HEK293 (cell line): ENCODE data around the gene BOC.

Experiments
- CTCF ChIA-PET: fragments of 350-600 bp; formaldehyde crosslinking; extraction: SDS; loops from one replicate; lab custom pipeline; 2021; ENCODE audit warnings: antibody characterized with exemption; lab: Yijun Ruan, JAX
- POLR2A ChIA-PET: fragments of 300-600 bp; formaldehyde crosslinking; extraction: SDS; loops from one replicate; lab custom pipeline; 2020; ENCODE audit warnings: antibody characterized with exemption, inconsistent platforms; lab: Yijun Ruan, JAX
- H3K27ac ChIP-seq: fragments of 200-500 bp; sonication (Bioruptor generic); 2 replicates; pipeline ENCODE4 v1.5.1; 2014; ENCODE audit warnings: low read depth, low read length, control low read depth, inconsistent platforms; ENCODE audit errors: extremely low read depth
- H3K36me3 ChIP-seq, 2 experiments: fragments of 200-500 bp in 1 of 2; sonication (Bioruptor generic) in 1 of 2; 1 replicate in 1 of 2; 2 replicates in 1 of 2; pipeline ENCODE4 v1.5.1; 2014 to 2017; ENCODE audit warnings: inconsistent platforms in 2 of 2, low read length in 2 of 2; ENCODE audit not compliant: control insufficient read depth in 2 of 2, insufficient read depth in 1 of 2
- H3K4me1 ChIP-seq: fragments of 200-500 bp; sonication (Bioruptor generic); 2 replicates; pipeline ENCODE4 v1.5.1; 2014; ENCODE audit warnings: mild to moderate bottlenecking, low read length, inconsistent platforms; ENCODE audit not compliant: control insufficient read depth, insufficient read depth
- H3K4me3 ChIP-seq: 2 replicates; pipeline ENCODE4 v1.5.1; 2011; ENCODE audit warnings: low read depth, mild to moderate bottlenecking, control low read depth, low read length, moderate library complexity
- H3K9me3 ChIP-seq: fragments of 200-500 bp; sonication (Bioruptor generic); 2 replicates; pipeline ENCODE4 v1.5.1; 2014; ENCODE audit warnings: low read depth, low read length, inconsistent platforms; ENCODE audit not compliant: control insufficient read depth, insufficient read depth
- KLF16 ChIP-seq: fragments of 450-650 bp; formaldehyde crosslinking; IDR thresholded peaks from 2 replicates; pipeline ENCODE4 v1.5.1; 2017; ENCODE audit warnings: missing biosample characterization, missing genetic modification characterization
- SETDB1 ChIP-seq: IDR thresholded peaks from one replicate; pipeline ENCODE4 v1.6.1; 2017; ENCODE audit warnings: mild to moderate bottlenecking, low read length, moderate library complexity, mixed read lengths; ENCODE audit not compliant: insufficient read length
- ZBTB1 ChIP-seq: fragments of 450-650 bp; formaldehyde crosslinking; IDR thresholded peaks from 2 replicates; pipeline ENCODE4 v1.5.1; 2016; ENCODE audit warnings: missing biosample characterization, missing genetic modification characterization
- ZNF112 ChIP-seq: fragments of 450-650 bp; formaldehyde crosslinking; IDR thresholded peaks from 2 replicates; pipeline ENCODE4 v1.5.0; 2017; ENCODE audit warnings: missing biosample characterization, missing genetic modification characterization
- ZNF132 ChIP-seq: fragments of 450-650 bp; formaldehyde crosslinking; IDR thresholded peaks from 2 replicates; pipeline ENCODE4 v1.5.1; 2017; ENCODE audit warnings: missing biosample characterization, missing genetic modification characterization, borderline replicate concordance
- ZNF174 ChIP-seq: fragments of 450-650 bp; formaldehyde crosslinking; IDR thresholded peaks from 2 replicates; pipeline ENCODE4 v1.5.0; 2017; ENCODE audit warnings: missing biosample characterization, mild to moderate bottlenecking, missing genetic modification characterization
- ZNF214 ChIP-seq: fragments of 450-650 bp; formaldehyde crosslinking; IDR thresholded peaks from 2 replicates; pipeline ENCODE4 v1.5.1; 2017; ENCODE audit warnings: missing biosample characterization, mild to moderate bottlenecking, missing genetic modification characterization, borderline replicate concordance
- ZNF274 ChIP-seq, 2 experiments: fragments of 200-500 bp in 1 of 2; fragments of 450-650 bp in 1 of 2; sonication (Bioruptor generic) in 1 of 2; formaldehyde crosslinking in 1 of 2; IDR thresholded peaks; 2 replicates each; pipeline versions ENCODE4 v1.5.1 to v1.6.1; 2014 to 2016; ENCODE audit warnings: borderline replicate concordance in 1 of 2, inconsistent platforms in 1 of 2, low read length in 1 of 2, missing biosample characterization in 1 of 2, missing genetic modification characterization in 1 of 2
- ZNF404 ChIP-seq: fragments of 450-650 bp; formaldehyde crosslinking; IDR thresholded peaks from 2 replicates; pipeline ENCODE4 v1.5.1; 2017; ENCODE audit warnings: missing biosample characterization, missing genetic modification characterization
- ZNF473 ChIP-seq: fragments of 450-650 bp; formaldehyde crosslinking; IDR thresholded peaks from 2 replicates; pipeline ENCODE4 v1.5.1; 2017; ENCODE audit warnings: missing biosample characterization, missing genetic modification characterization
- ZNF48 ChIP-seq: fragments of 450-650 bp; formaldehyde crosslinking; IDR thresholded peaks from 2 replicates; pipeline ENCODE4 v1.5.1; 2016; ENCODE audit warnings: missing biosample characterization, missing genetic modification characterization
- ZNF530 ChIP-seq: fragments of 450-650 bp; formaldehyde crosslinking; IDR thresholded peaks from 2 replicates; pipeline ENCODE4 v1.5.1; 2016; ENCODE audit warnings: low read depth, missing biosample characterization, missing genetic modification characterization
- ZNF555 ChIP-seq: fragments of 450-650 bp; formaldehyde crosslinking; conservative IDR thresholded peaks from 2 replicates; pipeline ENCODE4 v1.5.1; 2017; ENCODE audit warnings: missing biosample characterization, mild to moderate bottlenecking, missing genetic modification characterization, inconsistent platforms
- ZNF561 ChIP-seq: fragments of 450-650 bp; IDR thresholded peaks from 2 replicates; pipeline ENCODE4 v1.5.1; 2018; ENCODE audit warnings: missing biosample characterization, missing genetic modification characterization, borderline replicate concordance
- ZNF585B ChIP-seq: fragments of 450-650 bp; formaldehyde crosslinking; IDR thresholded peaks from 2 replicates; pipeline ENCODE4 v1.5.1; 2016; ENCODE audit warnings: missing biosample characterization, missing genetic modification characterization
- ZNF621 ChIP-seq: fragments of 450-650 bp; formaldehyde crosslinking; IDR thresholded peaks from 2 replicates; pipeline ENCODE4 v1.5.1; 2017; ENCODE audit warnings: missing biosample characterization, missing genetic modification characterization
- ZNF791 ChIP-seq: fragments of 450-650 bp; formaldehyde crosslinking; IDR thresholded peaks from 2 replicates; pipeline ENCODE4 v1.5.1; 2016; ENCODE audit warnings: missing biosample characterization, missing genetic modification characterization
- ZXDB ChIP-seq: fragments of 450-650 bp; formaldehyde crosslinking; IDR thresholded peaks from 2 replicates; pipeline ENCODE4 v1.5.1; 2016; ENCODE audit warnings: missing biosample characterization, missing genetic modification characterization
- TF ChIP-seq, protein P1 (sequence below): fragments of 450-650 bp; IDR thresholded peaks from 2 replicates; pipeline ENCODE4 v1.5.1; 2018; ENCODE audit warnings: missing biosample characterization, mild to moderate bottlenecking, missing genetic modification characterization
- TF ChIP-seq, protein P2 (sequence below): fragments of 450-650 bp; formaldehyde crosslinking; IDR thresholded peaks from 2 replicates; pipeline ENCODE4 v1.5.1; 2016; ENCODE audit warnings: missing biosample characterization, missing genetic modification characterization
- TF ChIP-seq, protein P3 (sequence below): fragments of 450-650 bp; formaldehyde crosslinking; IDR thresholded peaks from 2 replicates; pipeline ENCODE4; 2016; ENCODE audit warnings: missing biosample characterization, missing genetic modification characterization

The BOC gene

DNA sequence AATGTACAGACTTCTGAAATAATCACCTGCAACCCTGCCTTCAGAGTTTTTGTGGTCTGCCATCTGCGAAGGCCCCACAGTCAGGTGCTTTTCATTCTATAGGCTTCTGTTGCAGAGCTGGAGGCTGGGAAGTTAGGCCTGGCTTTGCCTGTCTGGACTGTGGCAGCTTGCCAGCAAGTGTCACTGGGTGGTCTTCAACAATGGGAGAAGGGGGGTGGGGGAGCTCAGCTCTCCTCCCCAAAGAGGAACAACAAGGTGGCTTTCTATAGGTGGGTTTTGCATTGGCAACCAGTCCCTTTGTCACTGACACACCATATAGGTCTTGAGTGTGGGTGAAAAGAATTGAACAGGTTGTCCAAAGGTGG is 7.3 kb downstream of the BOC start (continued):
- TF ChIP-seq, protein P1, sequence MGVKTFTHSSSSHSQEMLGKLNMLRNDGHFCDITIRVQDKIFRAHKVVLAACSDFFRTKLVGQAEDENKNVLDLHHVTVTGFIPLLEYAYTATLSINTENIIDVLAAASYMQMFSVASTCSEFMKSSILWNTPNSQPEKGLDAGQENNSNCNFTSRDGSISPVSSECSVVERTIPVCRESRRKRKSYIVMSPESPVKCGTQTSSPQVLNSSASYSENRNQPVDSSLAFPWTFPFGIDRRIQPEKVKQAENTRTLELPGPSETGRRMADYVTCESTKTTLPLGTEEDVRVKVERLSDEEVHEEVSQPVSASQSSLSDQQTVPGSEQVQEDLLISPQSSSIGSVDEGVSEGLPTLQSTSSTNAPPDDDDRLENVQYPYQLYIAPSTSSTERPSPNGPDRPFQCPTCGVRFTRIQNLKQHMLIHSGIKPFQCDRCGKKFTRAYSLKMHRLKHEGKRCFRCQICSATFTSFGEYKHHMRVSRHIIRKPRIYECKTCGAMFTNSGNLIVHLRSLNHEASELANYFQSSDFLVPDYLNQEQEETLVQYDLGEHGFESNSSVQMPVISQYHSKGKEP (tag by site-specific recombination) = no peak
- TF ChIP-seq, protein P2, sequence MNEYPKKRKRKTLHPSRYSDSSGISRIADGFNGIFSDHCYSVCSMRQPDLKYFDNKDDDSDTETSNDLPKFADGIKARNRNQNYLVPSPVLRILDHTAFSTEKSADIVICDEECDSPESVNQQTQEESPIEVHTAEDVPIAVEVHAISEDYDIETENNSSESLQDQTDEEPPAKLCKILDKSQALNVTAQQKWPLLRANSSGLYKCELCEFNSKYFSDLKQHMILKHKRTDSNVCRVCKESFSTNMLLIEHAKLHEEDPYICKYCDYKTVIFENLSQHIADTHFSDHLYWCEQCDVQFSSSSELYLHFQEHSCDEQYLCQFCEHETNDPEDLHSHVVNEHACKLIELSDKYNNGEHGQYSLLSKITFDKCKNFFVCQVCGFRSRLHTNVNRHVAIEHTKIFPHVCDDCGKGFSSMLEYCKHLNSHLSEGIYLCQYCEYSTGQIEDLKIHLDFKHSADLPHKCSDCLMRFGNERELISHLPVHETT (tag by site-specific recombination) = no peak
- no peak for TF ChIP-seq ZNF791 (tag by site-specific recombination)
- TF ChIP-seq, protein P3, sequence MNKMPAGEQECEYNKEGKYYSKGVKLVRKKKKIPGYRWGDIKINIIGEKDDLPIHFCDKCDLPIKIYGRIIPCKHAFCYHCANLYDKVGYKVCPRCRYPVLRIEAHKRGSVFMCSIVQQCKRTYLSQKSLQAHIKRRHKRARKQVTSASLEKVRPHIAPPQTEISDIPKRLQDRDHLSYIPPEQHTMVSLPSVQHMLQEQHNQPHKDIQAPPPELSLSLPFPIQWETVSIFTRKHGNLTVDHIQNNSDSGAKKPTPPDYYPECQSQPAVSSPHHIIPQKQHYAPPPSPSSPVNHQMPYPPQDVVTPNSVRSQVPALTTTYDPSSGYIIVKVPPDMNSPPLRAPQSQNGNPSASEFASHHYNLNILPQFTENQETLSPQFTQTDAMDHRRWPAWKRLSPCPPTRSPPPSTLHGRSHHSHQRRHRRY (tag by site-specific recombination) = no peak
- no peak for TF ChIP-seq ZNF132 (tag by site-specific recombination)
- TF ChIP-seq ZNF214 (tag by site-specific recombination) = no peak

DNA sequence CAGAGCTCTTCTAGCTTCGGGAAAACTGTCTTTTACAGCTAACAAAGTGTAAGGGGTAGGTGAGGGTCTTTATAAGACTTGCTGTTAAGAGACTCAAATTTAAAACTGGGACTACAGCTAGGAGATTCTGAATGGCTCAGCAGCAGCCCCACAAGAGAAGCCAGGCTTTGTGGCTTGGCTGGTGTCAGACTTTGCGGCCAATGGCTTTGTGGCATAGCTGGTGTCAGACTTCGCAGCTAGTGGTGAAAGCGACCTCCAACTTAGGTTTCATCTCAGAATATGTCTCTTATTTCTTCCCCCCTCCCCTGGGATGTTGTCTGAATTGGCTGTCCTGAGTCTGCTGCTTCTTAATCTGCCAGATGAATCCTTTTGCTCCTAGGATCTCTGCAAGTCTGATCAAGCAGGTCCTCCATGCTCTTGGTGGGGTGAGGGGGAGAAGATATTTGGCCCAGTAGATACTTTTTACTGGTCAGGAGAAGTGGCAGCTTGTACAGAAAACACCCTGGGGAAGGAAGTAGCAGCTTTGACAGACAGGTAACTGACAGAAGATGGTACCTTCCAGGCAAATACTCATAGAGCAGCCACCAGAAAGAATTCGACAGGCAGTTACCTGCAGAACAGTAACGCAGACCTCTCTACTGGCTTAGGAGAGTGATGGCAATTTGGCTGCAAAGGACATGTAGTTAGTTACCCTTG is 8.4 kb downstream of the BOC start:
- no peak overlapping the region for H3K4me3 ChIP-seq
- ChIA-PET CTCF (interaction anchor here (0.6 kb wide), 1 partner anchor 160 kb away, joined by 4 read pairs; no protein-coding TSS in a partner anchor), POLR2A (interaction anchor here (1.0 kb wide), 1 partner anchor 9 kb away, joined by 3 read pairs; the partner anchor contains the start of gene BOC)
- H3K27ac ChIP-seq = no peak overlapping the region
- no peaks in the 10 kb centered on the region for H3K9me3 ChIP-seq
- peaks cover 0 to 46% of the 10 kb centered on the region in 2 experiments; a peak in 2 of 3 replicates for H3K36me3 ChIP-seq
- TF ChIP-seq, protein P2 (tag by site-specific recombination) = no peak
- TF ChIP-seq ZNF112 = no peak
- TF ChIP-seq ZNF561 (tag by site-specific recombination) = no peak
- TF ChIP-seq ZNF174 (tag by site-specific recombination) = no peak
- TF ChIP-seq ZBTB1 (tag by site-specific recombination) = no peak
- no peak for TF ChIP-seq ZNF585B (tag by site-specific recombination)
- no peak for TF ChIP-seq ZNF473 (tag by site-specific recombination)
- TF ChIP-seq ZNF274 (IDR thresholded peaks at IDR 0.05; ENCODE audit: low read length) = no peak
- TF ChIP-seq ZNF274 (tag by site-specific recombination; IDR thresholded peaks at IDR 0.05; ENCODE audit: borderline replicate concordance) = no peak
- TF ChIP-seq ZNF621 (tag by site-specific recombination) = no peak
- no peak for TF ChIP-seq ZNF530 (tag by site-specific recombination)
- TF ChIP-seq KLF16 = no peak
- no peak for TF ChIP-seq ZNF404 (tag by site-specific recombination)
- no peak for TF ChIP-seq ZXDB (tag by site-specific recombination)
- no peak for TF ChIP-seq SETDB1
- TF ChIP-seq ZNF48 (tag by site-specific recombination) = no peak
- TF ChIP-seq ZNF555 = no peak
- H3K4me1 ChIP-seq = no peaks in the 10 kb centered on the region
